Liver (tissue), 9 donors: ENCODE measurements around the gene SYTL3. TPM values are rescaled to one million over a fixed set of nuclear protein-coding genes. Genes with fewer than 3 reads are reported as not detected.

Experiments
- DNase-seq: peaks from one replicate; pipeline ENCODE4 v3.0.0-alpha.2; 2017; ENCODE audit warnings: low spot score
- H3K27ac ChIP-seq, 2 donors: one replicate each; pipeline ENCODE4 v1.7.0; 2013; ENCODE audit warnings: inconsistent platforms in 2 of 2, low read length in 2 of 2, control low read depth in 1 of 2, low read depth in 1 of 2, mild to moderate bottlenecking in 1 of 2
- H3K27me3 ChIP-seq, 4 donors: one replicate each; pipeline versions ENCODE4 v1.6.1 to v1.7.0; 2013; ENCODE audit warnings: low read length in 3 of 4, inconsistent platforms in 1 of 4, mild to moderate bottlenecking in 1 of 4, moderate library complexity in 1 of 4; ENCODE audit not compliant: control insufficient read depth in 4 of 4, insufficient read depth in 4 of 4
- H3K36me3 ChIP-seq, 4 donors: one replicate each; pipeline versions ENCODE4 v1.6.1 to v1.7.0; 2013; ENCODE audit warnings: low read length in 3 of 4, mild to moderate bottlenecking in 3 of 4, low read depth in 1 of 4, moderate library complexity in 1 of 4; ENCODE audit not compliant: control insufficient read depth in 4 of 4, insufficient read depth in 3 of 4
- H3K4me1 ChIP-seq, 4 donors: one replicate each; pipeline versions ENCODE4 v1.6.1 to v1.7.0; 2013; ENCODE audit warnings: low read length in 3 of 4, mild to moderate bottlenecking in 3 of 4, moderate library complexity in 1 of 4; ENCODE audit not compliant: control insufficient read depth in 4 of 4, insufficient read depth in 4 of 4
- H3K4me3 ChIP-seq, 3 donors: one replicate each; pipeline versions ENCODE4 v1.6.1 to v1.7.0; 2013; ENCODE audit warnings: low read length in 3 of 3, control low read depth in 1 of 3, low read depth in 1 of 3, mild to moderate bottlenecking in 1 of 3
- H3K9ac ChIP-seq, 2 donors: one replicate each; pipeline ENCODE4 v1.7.0; 2013; ENCODE audit warnings: low read length in 2 of 2, mild to moderate bottlenecking in 2 of 2, moderate library complexity in 2 of 2, control low read depth in 1 of 2, low read depth in 1 of 2
- H3K9me3 ChIP-seq, 4 donors: one replicate each; pipeline versions ENCODE4 v1.6.1 to v1.7.0; 2013; ENCODE audit warnings: low read length in 3 of 4; ENCODE audit not compliant: control insufficient read depth in 4 of 4
- EGR1 ChIP-seq, 2 donors: IDR thresholded peaks; 2 replicates each; pipeline ENCODE4 v1.6.1; 2016 to 2018; ENCODE audit warnings: antibody characterized with exemption in 2 of 2, low read depth in 2 of 2
- FOXA1 ChIP-seq: IDR thresholded peaks from 2 replicates; pipeline ENCODE4 v1.6.1; 2016; ENCODE audit warnings: antibody characterized with exemption
- FOXA2 ChIP-seq: IDR thresholded peaks from 2 replicates; pipeline ENCODE4 v1.6.1; 2016; ENCODE audit warnings: antibody characterized with exemption
- GABPA ChIP-seq, 2 donors: IDR thresholded peaks in 1 of 2; conservative IDR thresholded peaks in 1 of 2; 2 replicates each; pipeline ENCODE4 v1.6.1; 2016; ENCODE audit warnings: antibody characterized with exemption in 2 of 2, mild to moderate bottlenecking in 1 of 2, moderate library complexity in 1 of 2
- HNF4A ChIP-seq, 2 donors: conservative IDR thresholded peaks; 2 replicates each; pipeline ENCODE4 v1.6.1; 2016; ENCODE audit warnings: antibody characterized with exemption in 2 of 2, mild to moderate bottlenecking in 2 of 2
- HNF4G ChIP-seq: IDR thresholded peaks from 2 replicates; pipeline ENCODE4 v1.6.1; 2016; ENCODE audit warnings: antibody characterized with exemption
- JUND ChIP-seq, 2 donors: IDR thresholded peaks; 2 replicates each; pipeline ENCODE4 v1.6.1; 2016; ENCODE audit warnings: antibody characterized with exemption in 2 of 2
- NR2F2 ChIP-seq: IDR thresholded peaks from 2 replicates; pipeline ENCODE4 v1.6.1; 2016; ENCODE audit warnings: antibody characterized with exemption
- RAD21 ChIP-seq, 2 donors: IDR thresholded peaks; 2 replicates each; pipeline ENCODE4 v1.6.1; 2016; ENCODE audit warnings: antibody characterized with exemption in 2 of 2, mild to moderate bottlenecking in 2 of 2
- RXRA ChIP-seq, 2 donors: IDR thresholded peaks; 2 replicates each; pipeline ENCODE4 v1.6.1; 2017 to 2018; ENCODE audit warnings: antibody characterized with exemption in 2 of 2, mild to moderate bottlenecking in 1 of 2
- SP1 ChIP-seq: IDR thresholded peaks from 2 replicates; pipeline ENCODE4 v1.6.1; 2018; ENCODE audit warnings: antibody characterized with exemption, mild to moderate bottlenecking
- TAF1 ChIP-seq: conservative IDR thresholded peaks from 2 replicates; pipeline ENCODE4 v1.6.1; 2016; ENCODE audit warnings: antibody characterized with exemption, mild to moderate bottlenecking
- YY1 ChIP-seq: IDR thresholded peaks from 2 replicates; pipeline ENCODE4 v1.6.1; 2016; ENCODE audit warnings: antibody characterized with exemption, mild to moderate bottlenecking
- WGBS: extraction: QIAGEN DNeasy Blood & Tissue Kit; methylation state at CpG from one replicate; pipeline ENCODE4 v1.1.7; 2013; 5-methylcytosine and 5-hydroxymethylcytosine counted together
- polyA plus RNA-seq, 2 donors: library from polyadenylated mRNA; stranded (reverse) in 1 of 2; unstranded in 1 of 2; fragments of 200-250 nt in 1 of 2; fragments of >200 nt in 1 of 2; fragmentation: Nextera tagmentation in 1 of 2; extraction: Ambion mirVana in 1 of 2; gene quantifications; one replicate each; pipeline versions ENCODE4 v1.2.1 to v1.2.3, GENCODE V29; 2013 to 2015
- total RNA-seq, 2 donors: library from RNA; depleted of rRNA; stranded (reverse); fragments of >200 nt; gene quantifications; one replicate each; pipeline ENCODE4 v1.2.3, GENCODE V29; 2014
- TF ChIP-seq, protein P1 (sequence below): fragments of 150-350 bp; IDR thresholded peaks from 2 replicates; pipeline ENCODE4 v1.5.1; 2017; ENCODE audit warnings: improper control_type of control experiment, low read depth, low read length; ENCODE audit not compliant: missing input control
- TF ChIP-seq, protein P2 (sequence below): IDR thresholded peaks from 2 replicates; pipeline ENCODE4 v1.6.1; 2016; ENCODE audit warnings: antibody characterized with exemption, mild to moderate bottlenecking
- TF ChIP-seq, protein P3 (sequence below): IDR thresholded peaks from 2 replicates; pipeline ENCODE4 v1.6.1; 2016; ENCODE audit warnings: antibody characterized with exemption
- TF ChIP-seq, protein P4 (sequence below): IDR thresholded peaks from 2 replicates; pipeline ENCODE4 v1.6.1; 2016; ENCODE audit warnings: antibody characterized with exemption
- donor health status: healthy.
- donor health status: healthy.
- donor health status: healthy.
- donor health status: healthy.
- donor health status: healthy.

The SYTL3 gene
- total and polyA plus RNA-seq, 4 donors, result 0.28 to 1.7 (median 0.51) TPM

DNA sequence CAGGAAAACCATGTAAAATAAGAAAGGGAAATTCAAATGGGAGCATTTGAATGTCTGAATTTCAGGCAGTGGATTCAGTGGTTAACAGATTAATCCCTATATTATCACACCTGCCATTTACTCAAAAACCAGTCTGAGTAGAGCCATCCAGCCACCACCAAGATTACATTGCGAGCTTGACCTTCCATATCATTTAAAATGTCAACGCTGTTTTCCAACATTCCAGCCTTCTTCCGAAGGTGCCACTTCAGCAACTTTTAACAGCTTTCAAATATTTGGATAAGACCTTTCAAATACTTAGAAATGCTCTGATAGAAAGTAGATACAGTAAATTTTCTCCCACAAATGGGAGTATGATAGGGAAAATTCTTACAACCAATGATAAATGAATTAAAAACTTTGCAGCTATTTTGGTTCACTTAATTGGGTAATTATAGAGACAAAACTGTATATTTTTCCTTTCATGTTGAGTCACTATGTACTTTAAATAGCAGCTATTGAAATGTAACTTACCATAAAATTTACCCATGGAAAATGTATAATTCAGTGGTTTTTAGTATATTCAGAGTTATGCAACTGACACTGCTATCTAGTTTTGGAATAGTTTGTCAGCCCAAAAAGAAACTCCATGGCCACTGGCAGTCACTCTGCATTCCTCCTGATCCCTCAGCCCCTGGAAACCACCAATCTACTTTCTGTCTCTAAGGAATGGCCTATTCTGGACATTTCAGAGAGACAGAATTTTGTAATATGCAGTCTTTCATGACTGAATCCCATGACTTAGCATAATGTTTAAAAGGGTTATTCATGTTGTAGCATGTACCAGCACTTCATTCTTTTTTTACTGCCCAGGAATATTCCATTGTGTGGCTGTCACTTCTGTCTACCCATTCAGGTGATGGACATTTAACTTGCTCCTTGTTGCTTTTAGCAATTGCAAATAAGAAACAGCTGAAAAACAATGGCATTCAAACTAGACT, 147.8 kb downstream of the SYTL3 start:
- no peak overlapping the region for H3K9ac ChIP-seq
- TF ChIP-seq FOXA1, result no peak
- TF ChIP-seq HNF4G, result no peak
- no peak for TF ChIP-seq FOXA2
- TF ChIP-seq JUND (IDR thresholded peaks at IDR 0.05), result no peak
- no peak for TF ChIP-seq YY1
- no peak for TF ChIP-seq GABPA (IDR thresholded peaks at IDR 0.05 in 1 of 2, conservative IDR thresholded peaks at IDR 0.05 in 1 of 2)
- no peak for TF ChIP-seq RXRA (IDR thresholded peaks at IDR 0.05)
- TF ChIP-seq HNF4A (conservative IDR thresholded peaks at IDR 0.05), result no peak
- TF ChIP-seq, protein P1, sequence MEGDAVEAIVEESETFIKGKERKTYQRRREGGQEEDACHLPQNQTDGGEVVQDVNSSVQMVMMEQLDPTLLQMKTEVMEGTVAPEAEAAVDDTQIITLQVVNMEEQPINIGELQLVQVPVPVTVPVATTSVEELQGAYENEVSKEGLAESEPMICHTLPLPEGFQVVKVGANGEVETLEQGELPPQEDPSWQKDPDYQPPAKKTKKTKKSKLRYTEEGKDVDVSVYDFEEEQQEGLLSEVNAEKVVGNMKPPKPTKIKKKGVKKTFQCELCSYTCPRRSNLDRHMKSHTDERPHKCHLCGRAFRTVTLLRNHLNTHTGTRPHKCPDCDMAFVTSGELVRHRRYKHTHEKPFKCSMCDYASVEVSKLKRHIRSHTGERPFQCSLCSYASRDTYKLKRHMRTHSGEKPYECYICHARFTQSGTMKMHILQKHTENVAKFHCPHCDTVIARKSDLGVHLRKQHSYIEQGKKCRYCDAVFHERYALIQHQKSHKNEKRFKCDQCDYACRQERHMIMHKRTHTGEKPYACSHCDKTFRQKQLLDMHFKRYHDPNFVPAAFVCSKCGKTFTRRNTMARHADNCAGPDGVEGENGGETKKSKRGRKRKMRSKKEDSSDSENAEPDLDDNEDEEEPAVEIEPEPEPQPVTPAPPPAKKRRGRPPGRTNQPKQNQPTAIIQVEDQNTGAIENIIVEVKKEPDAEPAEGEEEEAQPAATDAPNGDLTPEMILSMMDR, result no peak
- no peak for TF ChIP-seq NR2F2
- TF ChIP-seq, protein P2, sequence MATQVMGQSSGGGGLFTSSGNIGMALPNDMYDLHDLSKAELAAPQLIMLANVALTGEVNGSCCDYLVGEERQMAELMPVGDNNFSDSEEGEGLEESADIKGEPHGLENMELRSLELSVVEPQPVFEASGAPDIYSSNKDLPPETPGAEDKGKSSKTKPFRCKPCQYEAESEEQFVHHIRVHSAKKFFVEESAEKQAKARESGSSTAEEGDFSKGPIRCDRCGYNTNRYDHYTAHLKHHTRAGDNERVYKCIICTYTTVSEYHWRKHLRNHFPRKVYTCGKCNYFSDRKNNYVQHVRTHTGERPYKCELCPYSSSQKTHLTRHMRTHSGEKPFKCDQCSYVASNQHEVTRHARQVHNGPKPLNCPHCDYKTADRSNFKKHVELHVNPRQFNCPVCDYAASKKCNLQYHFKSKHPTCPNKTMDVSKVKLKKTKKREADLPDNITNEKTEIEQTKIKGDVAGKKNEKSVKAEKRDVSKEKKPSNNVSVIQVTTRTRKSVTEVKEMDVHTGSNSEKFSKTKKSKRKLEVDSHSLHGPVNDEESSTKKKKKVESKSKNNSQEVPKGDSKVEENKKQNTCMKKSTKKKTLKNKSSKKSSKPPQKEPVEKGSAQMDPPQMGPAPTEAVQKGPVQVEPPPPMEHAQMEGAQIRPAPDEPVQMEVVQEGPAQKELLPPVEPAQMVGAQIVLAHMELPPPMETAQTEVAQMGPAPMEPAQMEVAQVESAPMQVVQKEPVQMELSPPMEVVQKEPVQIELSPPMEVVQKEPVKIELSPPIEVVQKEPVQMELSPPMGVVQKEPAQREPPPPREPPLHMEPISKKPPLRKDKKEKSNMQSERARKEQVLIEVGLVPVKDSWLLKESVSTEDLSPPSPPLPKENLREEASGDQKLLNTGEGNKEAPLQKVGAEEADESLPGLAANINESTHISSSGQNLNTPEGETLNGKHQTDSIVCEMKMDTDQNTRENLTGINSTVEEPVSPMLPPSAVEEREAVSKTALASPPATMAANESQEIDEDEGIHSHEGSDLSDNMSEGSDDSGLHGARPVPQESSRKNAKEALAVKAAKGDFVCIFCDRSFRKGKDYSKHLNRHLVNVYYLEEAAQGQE, result no peak
- no peak for TF ChIP-seq TAF1
- no peak for DNase-seq
- H3K27me3 ChIP-seq, result no peaks in the 10 kb centered on the region
- 36% methylated on average over 3 of the region's 3 CpGs for WGBS
- no peaks in the 10 kb centered on the region for H3K9me3 ChIP-seq
- H3K27ac ChIP-seq, result peak overlapping the region in 1 of 2 donors; percentile 7
- no peaks in the 10 kb centered on the region for H3K36me3 ChIP-seq
- H3K4me3 ChIP-seq, result no peak overlapping the region
- H3K4me1 ChIP-seq, result peaks cover 9 to 48% (median 27%) of the 10 kb centered on the region in 4 donors

DNA sequence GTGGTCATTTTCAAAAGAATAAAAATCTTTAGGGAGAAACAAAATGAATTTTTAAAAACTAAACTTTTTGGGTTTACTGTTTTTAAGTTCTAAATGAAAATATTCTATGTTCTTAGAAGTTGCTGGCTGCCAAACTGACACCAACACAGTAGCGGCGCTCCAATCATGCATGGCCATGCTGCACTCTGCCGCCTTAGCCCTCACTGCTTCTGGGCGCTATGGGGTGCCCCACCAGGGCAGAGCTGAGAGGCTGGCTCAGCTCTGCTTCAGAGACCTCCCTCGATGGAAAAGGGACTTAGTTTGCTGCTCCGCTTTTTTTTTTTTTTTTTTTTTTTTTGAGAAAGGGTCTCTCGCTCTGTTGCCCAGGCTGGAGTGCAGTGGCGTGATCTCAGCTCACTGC, 148.5 kb downstream of the SYTL3 start:
- WGBS, result 96% methylated on average over 8 of the region's 8 CpGs
- H3K27ac ChIP-seq, result peak overlapping the region in 1 of 2 donors; percentile 83
- no peaks in the 10 kb centered on the region for H3K36me3 ChIP-seq
- no peak for DNase-seq
- peaks cover 9 to 48% (median 29%) of the 10 kb centered on the region in 4 donors for H3K4me1 ChIP-seq
- H3K9ac ChIP-seq, result no peak overlapping the region
- no peak overlapping the region for H3K4me3 ChIP-seq
- H3K9me3 ChIP-seq, result no peaks in the 10 kb centered on the region
- no peaks in the 10 kb centered on the region for H3K27me3 ChIP-seq
- TF ChIP-seq, protein P1, result no peak
- TF ChIP-seq SP1 (no peak), HNF4G (no peak), RAD21 (IDR thresholded peaks at IDR 0.05) (no peak), RXRA (IDR thresholded peaks at IDR 0.05) (no peak), GABPA (IDR thresholded peaks at IDR 0.05 in 1 of 2, conservative IDR thresholded peaks at IDR 0.05 in 1 of 2) (no peak), EGR1 (IDR thresholded peaks at IDR 0.05; ENCODE audit: low read depth in 2 of 2) (no peak), FOXA2 (no peak), HNF4A (conservative IDR thresholded peaks at IDR 0.05) (no peak)
- TF ChIP-seq, protein P2, result no peak
- TF ChIP-seq, protein P3, sequence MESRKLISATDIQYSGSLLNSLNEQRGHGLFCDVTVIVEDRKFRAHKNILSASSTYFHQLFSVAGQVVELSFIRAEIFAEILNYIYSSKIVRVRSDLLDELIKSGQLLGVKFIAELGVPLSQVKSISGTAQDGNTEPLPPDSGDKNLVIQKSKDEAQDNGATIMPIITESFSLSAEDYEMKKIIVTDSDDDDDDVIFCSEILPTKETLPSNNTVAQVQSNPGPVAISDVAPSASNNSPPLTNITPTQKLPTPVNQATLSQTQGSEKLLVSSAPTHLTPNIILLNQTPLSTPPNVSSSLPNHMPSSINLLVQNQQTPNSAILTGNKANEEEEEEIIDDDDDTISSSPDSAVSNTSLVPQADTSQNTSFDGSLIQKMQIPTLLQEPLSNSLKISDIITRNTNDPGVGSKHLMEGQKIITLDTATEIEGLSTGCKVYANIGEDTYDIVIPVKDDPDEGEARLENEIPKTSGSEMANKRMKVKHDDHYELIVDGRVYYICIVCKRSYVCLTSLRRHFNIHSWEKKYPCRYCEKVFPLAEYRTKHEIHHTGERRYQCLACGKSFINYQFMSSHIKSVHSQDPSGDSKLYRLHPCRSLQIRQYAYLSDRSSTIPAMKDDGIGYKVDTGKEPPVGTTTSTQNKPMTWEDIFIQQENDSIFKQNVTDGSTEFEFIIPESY, result no peak
- TF ChIP-seq, protein P4, sequence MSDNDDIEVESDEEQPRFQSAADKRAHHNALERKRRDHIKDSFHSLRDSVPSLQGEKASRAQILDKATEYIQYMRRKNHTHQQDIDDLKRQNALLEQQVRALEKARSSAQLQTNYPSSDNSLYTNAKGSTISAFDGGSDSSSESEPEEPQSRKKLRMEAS, result no peak
